OCI-LY7 (cell line): ENCODE results near the gene DNAH8. TPM values are rescaled to one million over a fixed set of nuclear protein-coding genes. Genes with fewer than 3 reads are reported as not detected.

ENCODE experiments used
- BruUV-seq: library from RNA; stranded (reverse); fragments of 400-500 nt; replicated peaks from 2 replicates; lab custom pipeline; 2021; lab: Mats Ljungman, UMichigan
- CTCF ChIA-PET: fragments of 300-600 bp; sonication (Branson Sonifier 250); formaldehyde crosslinking; loops from one replicate; lab custom pipeline; 2022; ENCODE audit warnings: antibody characterized with exemption; ENCODE audit not compliant: unreplicated experiment; lab: Charles Lee
- POLR2A ChIA-PET: fragments of 300-600 bp; sonication (Branson Sonifier 250); formaldehyde crosslinking; loops from one replicate; lab custom pipeline; 2022; ENCODE audit warnings: antibody characterized with exemption; lab: Charles Lee
- DNase-seq: peaks from one replicate; pipeline ENCODE4 v3.0.0-alpha.2; 2015; ENCODE audit warnings: low spot score
- H2AFZ ChIP-seq: fragments of 200-600 bp; sonication (generic), shearing (Covaris generic); 2 replicates; pipeline ENCODE4 v1.6.1; 2014; ENCODE audit warnings: mild to moderate bottlenecking, antibody characterized with exemption, low read length, moderate library complexity
- H3K27ac ChIP-seq: fragments of 200-600 bp; sonication (generic); 2 replicates; pipeline ENCODE4 v1.5.1; 2014; ENCODE audit warnings: mixed run types, low read depth, mild to moderate bottlenecking, moderate library complexity, low read length, inconsistent platforms; ENCODE audit not compliant: poor library complexity, severe bottlenecking
- H3K36me3 ChIP-seq: fragments of 200-600 bp; sonication (generic); 2 replicates; pipeline ENCODE4 v1.6.1; 2014; ENCODE audit warnings: mild to moderate bottlenecking, antibody characterized with exemption, low read length, moderate library complexity, mixed read lengths; ENCODE audit not compliant: insufficient read depth
- H3K4me1 ChIP-seq: fragments of 200-600 bp; sonication (generic); 2 replicates; pipeline ENCODE4 v1.5.1; 2014; ENCODE audit warnings: mild to moderate bottlenecking, low read length; ENCODE audit not compliant: insufficient read depth, poor library complexity, severe bottlenecking
- H3K4me2 ChIP-seq: fragments of 200-600 bp; sonication (generic); 2 replicates; pipeline ENCODE4 v1.6.1; 2014; ENCODE audit warnings: mild to moderate bottlenecking, low read length
- H3K4me3 ChIP-seq: fragments of 200-600 bp; sonication (generic); 2 replicates; pipeline ENCODE4 v1.5.1; 2014; ENCODE audit warnings: mild to moderate bottlenecking, low read depth, low read length; ENCODE audit not compliant: poor library complexity, severe bottlenecking
- H3K79me2 ChIP-seq: fragments of 200-600 bp; sonication (generic); 2 replicates; pipeline ENCODE4 v1.6.1; 2016; ENCODE audit warnings: low read depth, mild to moderate bottlenecking, low read length, moderate library complexity, mixed read lengths; ENCODE audit not compliant: insufficient read depth
- H3K9me2 ChIP-seq: fragments of 200-600 bp; sonication (generic); 2 replicates; pipeline ENCODE4 v1.6.1; 2016; ENCODE audit warnings: mild to moderate bottlenecking, low read length, mixed read lengths; ENCODE audit not compliant: insufficient read depth
- H3K9me3 ChIP-seq: fragments of 200-600 bp; sonication (generic); 2 replicates; pipeline ENCODE4 v1.6.1; 2014; ENCODE audit warnings: mild to moderate bottlenecking, mixed run types, low read length, mixed read lengths
- H4K20me1 ChIP-seq: fragments of 200-600 bp; sonication (generic); 2 replicates; pipeline ENCODE4 v1.6.1; 2014; ENCODE audit warnings: mild to moderate bottlenecking, antibody characterized with exemption, low read length, moderate library complexity, mixed read lengths; ENCODE audit not compliant: insufficient read depth
- EZH2phosphoT487 ChIP-seq: fragments of 200-600 bp; sonication (generic); IDR thresholded peaks from 2 replicates; pipeline ENCODE4 v1.6.1; 2018; ENCODE audit warnings: low read depth, borderline replicate concordance, mild to moderate bottlenecking, mixed run types, antibody characterized with exemption, low read length, moderate library complexity, mixed read lengths
- intact Hi-C: fragments of 100-400 bp; cut with micrococcal nuclease; formaldehyde crosslinking; loops from one replicate; pipeline ENCODE4 v1.10.0; 2022; ENCODE audit not compliant: unreplicated experiment
- total RNA-seq, 2 experiments: library from RNA; depleted of rRNA in 1 of 2; stranded (reverse); fragments of >200 nt in 1 of 2; shearing (Covaris generic) in 1 of 2; gene quantifications; 2 replicates each; pipeline ENCODE4 v1.2.3, GENCODE V29; 2014 to 2022
- TF ChIP-seq, protein P1 (sequence below): fragments of 200-600 bp; sonication (generic); conservative IDR thresholded peaks from 2 replicates; pipeline ENCODE4 v1.5.1; 2014; ENCODE audit warnings: mild to moderate bottlenecking, antibody characterized with exemption, low read length, moderate library complexity, mixed read lengths

DNAH8 gene
- total RNA-seq, 2 experiments from 2014 or later = not detected

DNA sequence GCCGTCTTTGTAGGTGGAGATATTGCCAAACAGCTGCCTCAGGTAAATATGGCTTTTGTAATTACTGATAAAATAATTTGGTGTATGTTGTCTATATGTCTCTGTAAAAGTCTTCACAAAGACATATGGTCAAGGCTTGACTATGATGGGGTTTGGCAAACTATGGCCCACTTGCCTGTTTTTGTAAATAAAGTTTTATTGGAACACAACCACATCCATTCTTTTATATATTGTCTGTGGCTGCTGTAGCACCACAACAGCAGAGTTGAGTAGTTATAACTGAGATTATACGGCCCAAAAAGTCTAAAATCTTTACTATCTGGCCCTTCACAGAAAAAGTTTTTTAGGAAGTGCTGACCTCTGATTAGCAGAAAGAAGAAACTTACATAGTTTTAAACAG, 133.6 kb downstream of the DNAH8 start:
- Histone ChIP-seq H3K79me2 (no peaks in the 10 kb centered on the region), H3K27ac (no peak overlapping the region), H3K4me3 (no peak overlapping the region), H3K4me1 (no peaks in the 10 kb centered on the region), H3K36me3 (no peaks in the 10 kb centered on the region), H3K9me2 (no peaks in the 10 kb centered on the region; the same call in 1 of the 2 replicates), H2AFZ (no peak overlapping the region), H3K9me3 (no peaks in the 10 kb centered on the region), H3K4me2 (no peak overlapping the region), H4K20me1 (no peaks in the 10 kb centered on the region)
- ChIA-PET POLR2A (interaction anchor here (0.7 kb wide), 1 partner anchor 339 kb away, joined by 7 read pairs; no protein-coding TSS in a partner anchor), CTCF (no interaction called here)
- TF ChIP-seq, protein P1, sequence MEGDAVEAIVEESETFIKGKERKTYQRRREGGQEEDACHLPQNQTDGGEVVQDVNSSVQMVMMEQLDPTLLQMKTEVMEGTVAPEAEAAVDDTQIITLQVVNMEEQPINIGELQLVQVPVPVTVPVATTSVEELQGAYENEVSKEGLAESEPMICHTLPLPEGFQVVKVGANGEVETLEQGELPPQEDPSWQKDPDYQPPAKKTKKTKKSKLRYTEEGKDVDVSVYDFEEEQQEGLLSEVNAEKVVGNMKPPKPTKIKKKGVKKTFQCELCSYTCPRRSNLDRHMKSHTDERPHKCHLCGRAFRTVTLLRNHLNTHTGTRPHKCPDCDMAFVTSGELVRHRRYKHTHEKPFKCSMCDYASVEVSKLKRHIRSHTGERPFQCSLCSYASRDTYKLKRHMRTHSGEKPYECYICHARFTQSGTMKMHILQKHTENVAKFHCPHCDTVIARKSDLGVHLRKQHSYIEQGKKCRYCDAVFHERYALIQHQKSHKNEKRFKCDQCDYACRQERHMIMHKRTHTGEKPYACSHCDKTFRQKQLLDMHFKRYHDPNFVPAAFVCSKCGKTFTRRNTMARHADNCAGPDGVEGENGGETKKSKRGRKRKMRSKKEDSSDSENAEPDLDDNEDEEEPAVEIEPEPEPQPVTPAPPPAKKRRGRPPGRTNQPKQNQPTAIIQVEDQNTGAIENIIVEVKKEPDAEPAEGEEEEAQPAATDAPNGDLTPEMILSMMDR = no peak
- TF ChIP-seq EZH2phosphoT487 = no peak
- intact Hi-C loops = no loop called here
- no TSS peak for BruUV-seq
- no peak for DNase-seq

DNA sequence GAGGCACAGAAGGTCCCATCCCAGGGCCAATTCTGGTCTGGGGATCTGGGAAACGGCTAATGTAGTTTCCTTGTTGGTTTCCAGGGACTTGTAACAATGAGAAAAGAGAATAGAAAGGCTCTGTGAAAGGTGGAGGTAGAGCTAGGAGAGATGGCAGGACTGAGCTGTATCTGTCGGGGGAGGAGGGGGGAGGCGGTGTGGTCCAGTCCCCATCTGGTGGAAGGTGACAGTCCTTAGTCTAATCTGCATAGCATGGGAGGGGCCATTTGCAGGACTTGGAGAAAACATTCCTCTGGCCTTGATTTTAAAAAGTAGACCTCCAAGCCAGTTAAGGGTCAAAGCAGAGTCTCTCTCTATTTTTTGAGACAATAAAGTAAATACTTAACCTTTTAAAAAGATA, 137.1 kb downstream of the DNAH8 start:
- Histone ChIP-seq H4K20me1 (no peaks in the 10 kb centered on the region), H3K4me2 (no peak overlapping the region), H2AFZ (no peak overlapping the region), H3K4me3 (no peak overlapping the region), H3K79me2 (no peaks in the 10 kb centered on the region), H3K4me1 (no peaks in the 10 kb centered on the region), H3K9me2 (no peaks in the 10 kb centered on the region; the same call in 1 of the 2 replicates), H3K27ac (no peak overlapping the region), H3K36me3 (no peaks in the 10 kb centered on the region), H3K9me3 (no peaks in the 10 kb centered on the region)
- DNase-seq = no peak
- ChIA-PET CTCF (no interaction called here), POLR2A (no interaction called here)
- intact Hi-C loops = no loop called here
- no TSS peak for BruUV-seq
- TF ChIP-seq EZH2phosphoT487 = no peak
- TF ChIP-seq, protein P1 = no peak

DNA sequence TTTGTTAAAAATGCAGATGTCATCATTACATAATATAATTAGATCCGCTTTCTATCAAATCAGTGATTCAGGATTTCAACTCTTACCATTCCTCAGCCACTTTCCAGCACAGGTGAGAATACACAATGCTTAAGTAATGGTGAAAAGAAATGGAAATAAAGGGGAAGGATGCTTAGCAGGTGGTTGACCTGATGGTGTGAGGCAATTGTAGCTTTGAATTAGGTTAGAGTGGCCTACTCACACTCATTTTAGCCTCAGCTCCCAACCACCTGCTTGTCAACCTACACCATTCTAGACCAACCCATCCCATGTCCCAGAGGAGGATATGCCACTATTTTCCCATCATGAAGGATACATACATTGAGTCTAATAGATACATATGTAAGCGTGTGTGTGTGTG, 138.1 kb downstream of the DNAH8 start:
- no TSS peak for BruUV-seq
- TF ChIP-seq EZH2phosphoT487 = no peak
- TF ChIP-seq, protein P1 = no peak
- H3K4me2 ChIP-seq = no peak overlapping the region
- ChIA-PET CTCF (no interaction called here), POLR2A (no interaction called here)
- H3K27ac ChIP-seq = no peak overlapping the region
- DNase-seq = no peak
- no peaks in the 10 kb centered on the region for H3K9me3 ChIP-seq
- no peak overlapping the region for H3K4me3 ChIP-seq
- no peaks in the 10 kb centered on the region; the same call in 1 of the 2 replicates for H3K9me2 ChIP-seq
- H2AFZ ChIP-seq = no peak overlapping the region
- H3K4me1 ChIP-seq = no peaks in the 10 kb centered on the region
- intact Hi-C loops = no loop called here
- no peaks in the 10 kb centered on the region for H4K20me1 ChIP-seq
- no peaks in the 10 kb centered on the region for H3K36me3 ChIP-seq
- H3K79me2 ChIP-seq = no peaks in the 10 kb centered on the region
